DMS 273 (cell line): ENCODE measurements around the gene SMARCA2.

ENCODE experiments used
- DNase-seq: peaks from one replicate; lab custom pipeline; 2025; ENCODE audit not compliant: unreplicated experiment; lab: John Stamatoyannopoulos, UW

Gene SMARCA2

DNA sequence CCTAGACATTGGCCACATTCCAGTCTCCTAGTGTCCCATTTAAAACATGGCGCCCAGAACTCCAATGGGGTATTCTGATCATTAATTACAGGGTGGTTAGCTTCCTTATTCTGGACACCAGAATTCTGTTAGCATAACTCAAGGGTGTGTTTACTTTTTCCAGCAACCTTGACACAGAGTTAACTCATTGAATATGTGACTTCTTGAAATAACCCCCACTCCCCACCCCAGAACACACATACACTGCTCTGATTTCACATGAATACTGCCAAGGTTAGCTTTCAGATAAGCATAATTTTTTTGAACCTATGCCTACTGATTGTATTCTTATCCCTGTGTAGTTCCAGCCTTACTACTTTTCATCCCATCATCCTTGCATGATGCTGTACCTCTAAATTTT is 151.1 kb downstream of the SMARCA2 start:
- DNase-seq, result no peak

DNA sequence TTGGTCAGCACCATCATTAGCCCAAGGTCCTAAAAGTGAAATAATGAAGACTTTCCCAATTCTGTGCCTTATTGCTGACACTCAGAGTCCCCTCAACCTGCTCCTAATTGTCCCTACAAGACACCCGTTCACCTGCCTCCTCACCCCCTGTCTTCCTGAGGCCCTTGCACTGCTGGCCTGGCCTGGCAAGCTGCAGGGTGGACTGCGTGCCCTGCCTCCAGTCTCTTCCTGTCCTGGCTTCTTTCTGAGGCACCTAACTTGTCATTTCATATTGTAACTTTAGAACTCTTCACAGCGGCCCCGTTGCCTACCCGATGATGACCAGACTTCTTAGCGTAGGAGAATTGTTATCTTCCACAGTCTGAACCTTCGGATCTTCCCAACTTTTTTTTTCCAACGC is 153.9 kb downstream of the SMARCA2 start:
- DNase-seq, result no peak

DNA sequence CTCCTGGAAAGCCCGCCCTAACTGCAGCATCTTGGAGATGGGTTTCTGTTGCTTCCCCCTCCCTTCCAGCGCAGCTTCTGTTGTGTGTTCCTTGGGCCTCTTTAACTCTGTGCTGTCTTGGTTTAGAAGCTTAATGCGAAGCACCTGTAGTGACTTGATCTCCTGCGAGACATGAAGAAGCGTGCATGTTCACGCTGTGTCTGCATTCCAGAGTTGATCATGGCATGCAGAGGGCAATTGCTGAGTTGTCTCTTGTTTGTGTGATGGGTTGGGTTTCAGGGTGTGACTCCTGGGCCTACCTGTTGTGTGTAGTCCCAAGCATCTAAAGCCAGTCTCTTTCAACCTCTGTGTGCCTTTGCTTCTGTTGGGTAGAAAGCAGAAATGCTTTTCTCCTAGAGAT is 155.6 kb downstream of the SMARCA2 start:
- no peak for DNase-seq

DNA sequence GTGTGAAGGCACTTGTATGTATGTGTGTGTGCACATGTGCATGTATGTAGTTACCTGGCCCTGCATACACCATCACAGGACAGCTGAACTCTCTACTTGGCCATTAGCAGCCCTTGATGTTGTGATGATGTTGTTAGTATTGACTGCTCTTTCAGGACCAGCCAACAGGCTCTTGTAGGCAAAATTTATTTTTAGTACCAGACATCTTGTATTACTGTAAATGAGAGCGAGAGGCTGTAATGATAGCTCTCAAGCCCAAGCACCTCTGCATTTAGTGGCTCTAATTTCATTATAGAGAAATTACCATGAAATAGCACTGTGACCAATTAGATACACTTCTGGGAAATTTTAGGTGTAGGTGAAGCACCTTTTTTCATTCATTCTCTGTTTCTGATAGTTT is 158.0 kb downstream of the SMARCA2 start:
- DNase-seq, result no peak

DNA sequence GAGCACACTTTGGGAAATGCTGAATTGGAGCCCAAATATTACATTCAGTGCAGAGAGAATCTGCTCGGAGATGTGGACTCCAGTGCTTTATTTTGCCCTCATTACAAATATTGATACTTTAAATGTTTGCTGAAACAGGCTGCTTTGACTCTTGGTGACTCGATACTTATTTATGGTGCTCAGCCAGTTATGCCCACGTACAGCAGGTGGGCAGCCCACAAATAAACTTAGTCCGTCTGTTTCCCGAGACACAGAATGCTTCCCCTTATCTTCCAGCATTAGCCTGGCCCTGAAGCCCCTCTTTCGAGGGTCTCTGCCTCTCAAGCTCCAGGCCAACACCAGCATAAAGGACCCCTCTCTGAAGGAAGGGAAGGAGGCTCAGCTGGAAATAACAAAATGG is 158.7 kb downstream of the SMARCA2 start:
- DNase-seq, result no peak

DNA sequence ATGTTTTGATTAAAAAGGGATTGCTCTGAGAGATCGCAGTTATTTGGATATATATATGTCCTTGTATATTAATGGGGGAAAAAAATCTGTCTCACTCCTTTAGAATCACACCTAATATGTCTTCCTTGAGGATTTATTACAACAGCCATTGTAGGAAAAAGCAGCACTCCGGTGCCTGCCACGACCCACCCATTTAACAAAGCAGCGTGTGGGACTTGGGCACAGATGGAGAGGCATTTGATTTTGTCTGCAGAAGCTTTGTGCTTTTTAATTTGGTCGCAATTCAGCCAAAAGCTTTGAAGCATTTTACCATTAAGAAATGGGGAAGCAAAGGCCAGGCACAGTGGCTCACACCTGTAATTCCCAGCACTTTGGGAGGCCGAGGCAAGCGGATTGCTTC is 159.2 kb downstream of the SMARCA2 start:
- no peak for DNase-seq

DNA sequence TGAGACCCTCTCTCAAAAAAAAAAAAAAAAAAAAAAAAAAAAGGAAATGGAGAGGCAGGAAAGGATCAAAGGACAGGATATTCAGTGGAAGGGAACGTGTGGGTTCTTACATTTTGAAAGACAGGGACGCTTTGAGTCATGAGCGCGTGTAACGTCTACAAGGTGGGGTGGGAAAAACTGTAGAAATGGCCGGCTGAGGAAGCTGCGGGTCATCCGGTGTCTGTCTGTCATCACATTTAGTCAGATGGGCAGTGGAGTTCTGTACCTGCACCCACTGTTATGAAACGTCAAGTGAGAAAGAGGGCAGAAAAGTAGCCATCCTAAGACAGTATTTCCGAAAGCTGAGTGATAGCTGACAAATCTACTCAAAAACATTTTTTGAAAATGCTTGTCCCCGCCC is 159.8 kb downstream of the SMARCA2 start:
- no peak for DNase-seq

DNA sequence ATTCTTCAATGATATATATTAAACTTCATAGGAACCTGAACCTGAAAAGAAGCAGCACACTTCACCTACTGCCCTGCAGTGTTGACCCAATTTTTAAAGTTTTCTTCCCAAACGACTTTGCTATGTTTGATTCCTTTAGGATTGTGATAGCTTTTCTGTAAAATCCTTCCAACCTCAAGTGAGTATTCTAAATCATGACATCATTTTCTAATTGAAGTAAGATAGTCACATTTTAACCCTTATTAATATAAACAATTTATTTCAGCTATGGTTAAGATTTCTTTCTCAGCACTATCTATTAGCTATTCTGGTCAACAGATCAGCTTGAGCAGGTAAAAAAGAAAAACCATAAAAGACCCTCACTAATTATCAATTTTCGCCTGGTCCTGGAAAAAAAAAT is 162.0 kb downstream of the SMARCA2 start:
- DNase-seq, result no peak

DNA sequence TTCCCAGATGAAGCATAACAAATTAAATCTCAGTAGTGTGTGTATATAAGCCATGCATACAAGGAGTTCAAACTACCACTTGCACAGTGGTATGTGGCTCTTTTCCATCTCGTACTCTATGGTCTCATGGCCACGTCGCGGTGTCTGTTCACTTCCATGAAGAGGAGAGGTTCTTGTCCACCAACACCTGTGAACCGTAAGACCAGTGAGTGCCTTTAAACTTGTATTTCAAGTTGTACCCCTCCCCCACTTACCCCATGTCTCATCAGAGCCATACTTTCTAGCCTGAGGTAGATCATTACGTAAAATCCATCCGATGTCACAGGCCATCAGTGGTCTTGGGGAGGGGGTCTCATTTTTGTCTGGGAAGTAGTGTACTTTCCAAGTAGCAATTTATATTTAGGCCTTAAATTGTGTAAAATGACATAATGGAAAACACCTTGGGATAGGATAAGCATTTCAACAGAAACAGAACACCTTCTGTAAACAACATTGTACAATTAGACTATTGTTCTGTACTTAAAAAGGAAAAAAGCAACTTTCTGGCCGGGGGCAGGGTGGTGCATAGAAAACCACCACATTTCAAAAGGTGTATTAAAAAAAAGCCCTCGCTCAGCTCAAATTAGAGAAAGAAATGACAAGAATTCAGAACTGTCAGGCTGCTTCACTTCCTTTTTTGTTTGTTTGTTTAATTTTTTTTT is 163.0 kb downstream of the SMARCA2 start:
- no peak for DNase-seq

DNA sequence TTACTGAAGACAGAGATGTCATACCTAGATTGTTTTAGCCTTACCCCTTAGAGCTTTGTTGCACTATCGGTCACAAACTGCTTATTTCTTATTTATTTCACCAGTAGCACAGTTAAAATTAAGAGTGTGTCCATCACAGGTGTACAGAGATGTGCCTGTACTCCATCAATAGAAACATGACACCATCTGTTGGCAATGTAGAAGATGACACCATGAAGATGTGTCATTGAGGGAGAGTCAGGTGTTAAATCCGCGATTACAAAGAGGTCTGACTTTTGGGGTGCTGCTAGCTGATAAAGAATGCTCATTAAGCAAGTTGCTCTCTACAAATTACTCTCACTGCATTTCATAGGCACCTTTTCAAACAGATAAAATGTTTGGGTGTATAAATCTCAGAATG is 164.4 kb downstream of the SMARCA2 start:
- DNase-seq, result no peak

DNA sequence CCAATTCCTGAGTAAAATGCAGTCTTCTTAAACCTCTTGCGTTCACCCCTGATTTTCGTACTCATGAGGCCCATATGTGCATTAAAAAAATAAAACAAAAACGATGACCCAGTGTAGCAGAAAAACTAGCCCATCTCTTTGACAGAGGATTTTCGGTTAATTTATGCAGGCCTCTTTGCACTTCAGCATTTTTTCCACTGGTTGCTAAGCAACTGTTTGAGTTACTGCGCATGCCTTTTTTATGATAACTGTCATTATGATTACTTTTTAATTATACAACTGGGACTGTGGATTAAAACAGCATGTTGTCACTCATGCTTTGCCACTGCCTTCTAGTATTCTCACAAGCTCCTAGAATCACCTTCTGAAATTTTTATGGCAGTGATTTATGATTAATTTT is 165.0 kb downstream of the SMARCA2 start:
- DNase-seq, result no peak

DNA sequence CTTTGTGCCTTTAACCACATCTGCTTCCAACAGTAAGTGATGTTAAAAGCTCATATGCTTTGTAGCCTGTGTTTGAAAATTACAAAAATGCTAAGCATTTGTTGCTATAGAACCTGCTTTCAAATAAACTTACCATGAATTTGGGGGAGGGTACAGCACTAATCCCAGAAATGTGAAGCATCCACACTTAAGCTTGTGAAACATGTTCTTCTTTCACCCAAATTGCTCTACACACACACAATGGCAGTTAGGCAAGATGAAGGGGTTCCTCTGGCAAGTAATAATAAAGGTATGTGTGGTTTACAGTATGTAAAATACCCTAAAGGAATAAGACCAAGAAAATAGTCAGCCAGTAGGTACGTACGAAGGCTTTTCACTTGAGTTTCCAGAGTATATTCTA is 165.6 kb downstream of the SMARCA2 start:
- no peak for DNase-seq

DNA sequence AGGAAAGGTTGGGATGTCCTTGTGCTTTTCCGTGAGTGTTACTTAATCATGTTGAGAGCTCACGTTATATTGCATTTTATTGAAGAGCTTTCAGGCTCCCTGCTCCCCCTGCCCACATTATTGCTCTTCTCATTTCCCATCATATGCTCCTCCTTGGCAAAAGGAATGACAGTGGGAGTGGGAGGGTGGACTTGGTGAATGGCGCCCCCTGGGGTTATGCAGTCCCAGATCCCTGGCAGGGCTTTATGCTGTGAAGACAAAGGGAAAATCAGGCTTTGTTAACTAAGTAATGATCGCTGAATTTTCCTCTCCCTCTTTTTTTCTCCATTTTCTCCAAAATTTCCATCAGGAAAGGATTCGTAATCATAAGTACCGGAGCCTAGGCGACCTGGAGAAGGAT is 166.6 kb downstream of the SMARCA2 start:
- DNase-seq, result peak; percentile 41

DNA sequence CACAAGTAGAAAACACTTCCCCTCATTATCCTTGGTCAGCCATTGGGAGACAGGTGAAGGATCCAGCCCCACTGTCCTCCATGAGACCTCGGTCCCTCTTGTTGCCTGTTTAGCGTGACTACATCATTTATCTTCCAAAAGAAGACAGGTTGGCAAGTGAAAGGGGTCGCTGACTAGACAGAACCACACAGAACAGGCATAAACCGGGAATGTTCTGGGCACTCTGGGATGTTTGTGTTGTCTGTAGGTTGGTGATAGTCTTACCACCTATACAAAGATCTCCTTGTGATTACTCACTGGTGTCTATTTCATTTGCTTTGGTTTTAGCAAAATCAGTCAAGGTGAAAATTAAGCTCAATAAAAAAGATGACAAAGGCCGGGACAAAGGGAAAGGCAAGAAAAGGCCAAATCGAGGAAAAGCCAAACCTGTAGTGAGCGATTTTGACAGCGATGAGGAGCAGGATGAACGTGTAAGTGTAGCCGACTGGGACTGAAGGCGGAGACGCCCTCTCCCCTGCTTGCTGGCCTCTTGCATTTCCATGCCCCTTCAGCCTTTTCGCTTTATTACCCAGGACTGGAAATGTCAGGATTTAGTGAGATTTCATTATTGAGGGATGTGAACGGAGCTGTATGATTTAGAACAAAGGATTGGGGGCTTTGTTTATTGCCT is 175.9 kb downstream of the SMARCA2 start:
- no peak for DNase-seq

DNA sequence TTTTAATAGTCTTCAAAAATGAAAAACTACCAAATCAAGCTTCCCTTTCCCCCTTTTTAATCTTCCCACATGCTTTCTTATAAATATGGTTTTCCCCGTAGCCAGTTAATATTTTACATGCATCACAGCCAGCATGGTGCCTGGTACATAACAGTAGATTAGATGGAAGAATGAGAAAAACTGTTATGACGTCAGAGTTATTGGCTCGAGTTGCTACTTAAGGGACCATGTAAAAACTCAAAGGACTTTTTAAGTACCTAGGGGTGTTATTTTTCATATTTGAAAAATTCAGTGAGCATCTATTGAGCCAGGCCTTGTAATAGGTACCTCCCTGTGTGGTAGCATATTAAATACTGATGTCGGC is 176.4 kb downstream of the SMARCA2 start:
- no peak for DNase-seq

DNA sequence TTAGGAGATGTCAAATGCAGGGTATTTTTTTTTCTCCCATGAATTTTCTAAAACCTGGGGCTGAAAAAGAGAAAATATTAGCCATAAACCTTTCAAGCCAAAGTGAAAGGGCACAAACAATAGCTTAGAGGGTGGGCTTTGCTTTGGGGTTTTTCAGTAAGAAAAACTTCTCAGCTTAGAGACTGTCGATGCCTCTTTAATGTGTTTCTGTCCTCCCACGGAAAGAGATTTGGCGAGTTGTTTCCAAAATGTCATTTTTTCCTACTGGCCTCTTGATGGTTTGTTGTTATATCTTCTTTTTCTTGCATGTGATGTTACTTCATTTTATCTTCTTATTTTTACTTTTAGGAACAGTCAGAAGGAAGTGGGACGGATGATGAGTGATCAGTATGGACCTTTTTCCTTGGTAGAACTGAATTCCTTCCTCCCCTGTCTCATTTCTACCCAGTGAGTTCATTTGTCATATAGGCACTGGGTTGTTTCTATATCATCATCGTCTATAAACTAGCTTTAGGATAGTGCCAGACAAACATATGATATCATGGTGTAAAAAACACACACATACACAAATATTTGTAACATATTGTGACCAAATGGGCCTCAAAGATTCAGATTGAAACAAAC is 177.3 kb downstream of the SMARCA2 start:
- no peak for DNase-seq

DNA sequence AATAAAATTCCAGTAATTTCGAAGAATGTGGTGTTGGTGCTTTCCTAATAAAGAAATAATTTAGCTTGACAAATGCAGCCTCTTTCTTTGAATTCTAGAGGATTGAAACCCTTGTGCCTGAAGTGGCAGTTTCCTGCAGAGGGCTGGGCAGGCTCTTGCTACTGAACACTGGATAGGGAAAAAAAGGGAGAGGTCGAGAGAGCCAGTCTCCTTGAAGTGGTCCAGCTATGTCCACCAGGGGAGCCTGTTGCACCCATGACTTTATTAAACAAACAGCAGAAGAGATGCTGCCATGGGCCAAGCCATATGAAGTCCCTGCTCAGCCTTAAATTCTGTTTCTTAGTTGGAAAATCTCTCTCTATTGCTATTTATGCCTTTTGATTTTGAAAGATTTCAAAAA is 178.4 kb downstream of the SMARCA2 start:
- DNase-seq, result no peak

DNA sequence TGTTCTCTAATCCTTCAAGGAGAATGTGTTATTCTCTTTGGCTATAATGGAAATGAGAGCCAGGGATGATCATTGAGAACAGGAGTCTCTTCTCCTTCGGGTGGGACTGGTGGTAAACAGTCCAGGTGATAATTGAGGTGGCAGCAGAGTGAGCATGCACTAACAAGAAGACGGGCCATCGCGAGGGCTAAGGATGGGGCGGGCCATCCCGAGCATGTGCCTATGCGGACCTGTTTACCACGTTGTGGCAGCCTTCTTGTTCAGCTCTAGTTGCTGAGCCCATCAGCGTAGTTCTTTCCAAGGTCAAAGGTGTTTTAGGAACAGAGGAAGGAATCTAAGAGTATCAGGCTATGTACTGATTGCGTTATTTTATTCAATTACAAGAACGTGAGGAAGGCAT is 180.1 kb downstream of the SMARCA2 start:
- DNase-seq, result no peak

DNA sequence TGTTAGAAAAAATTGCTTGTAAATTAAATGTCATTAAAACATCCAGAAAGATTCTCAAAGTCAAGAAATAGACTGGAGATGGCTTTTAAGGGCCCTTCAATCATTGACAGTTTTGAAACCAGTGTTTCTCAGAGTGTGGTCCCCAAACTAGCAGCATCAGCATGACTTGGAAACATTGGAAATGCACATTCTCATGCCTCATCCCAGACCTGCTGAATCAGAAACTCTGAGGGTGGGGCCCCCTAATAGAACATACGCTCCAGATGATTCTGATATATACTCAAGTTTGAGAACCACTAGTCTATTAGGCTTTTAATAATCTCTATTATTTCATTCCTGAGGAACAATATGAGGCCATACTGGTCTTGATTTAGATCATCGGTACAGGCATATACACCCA is 181.6 kb downstream of the SMARCA2 start:
- DNase-seq, result no peak

DNA sequence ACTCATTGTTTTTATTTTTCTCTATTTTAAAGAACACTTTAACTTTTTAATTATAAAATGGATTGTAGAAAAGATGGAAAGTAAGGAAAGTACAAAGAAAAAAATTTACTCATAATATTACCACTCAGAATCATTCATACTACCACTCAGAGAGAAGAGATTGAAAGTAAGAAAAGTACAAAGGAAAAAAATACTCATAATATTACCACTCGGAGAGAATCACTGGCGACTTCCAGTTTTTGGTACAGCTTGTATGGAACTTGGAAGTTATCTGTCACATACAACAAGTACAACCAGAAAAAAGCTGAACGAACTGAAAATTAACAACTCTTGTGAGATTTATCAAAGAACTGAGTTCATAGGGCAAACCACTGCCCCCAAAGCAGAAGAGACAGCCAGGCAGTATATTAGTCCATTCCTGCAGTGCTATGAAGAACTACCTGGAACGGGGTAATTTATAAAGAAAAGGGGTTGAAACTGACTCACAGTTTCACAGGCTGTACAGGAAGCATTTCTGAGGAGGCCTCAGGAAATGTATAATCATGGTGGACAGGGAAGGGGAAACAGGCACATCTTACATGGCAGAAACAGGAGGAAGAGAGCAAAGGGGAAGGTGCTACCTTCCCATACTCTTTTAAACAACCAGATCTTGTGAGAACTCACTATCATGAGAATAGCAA is 183.9 kb downstream of the SMARCA2 start:
- no peak for DNase-seq

DNA sequence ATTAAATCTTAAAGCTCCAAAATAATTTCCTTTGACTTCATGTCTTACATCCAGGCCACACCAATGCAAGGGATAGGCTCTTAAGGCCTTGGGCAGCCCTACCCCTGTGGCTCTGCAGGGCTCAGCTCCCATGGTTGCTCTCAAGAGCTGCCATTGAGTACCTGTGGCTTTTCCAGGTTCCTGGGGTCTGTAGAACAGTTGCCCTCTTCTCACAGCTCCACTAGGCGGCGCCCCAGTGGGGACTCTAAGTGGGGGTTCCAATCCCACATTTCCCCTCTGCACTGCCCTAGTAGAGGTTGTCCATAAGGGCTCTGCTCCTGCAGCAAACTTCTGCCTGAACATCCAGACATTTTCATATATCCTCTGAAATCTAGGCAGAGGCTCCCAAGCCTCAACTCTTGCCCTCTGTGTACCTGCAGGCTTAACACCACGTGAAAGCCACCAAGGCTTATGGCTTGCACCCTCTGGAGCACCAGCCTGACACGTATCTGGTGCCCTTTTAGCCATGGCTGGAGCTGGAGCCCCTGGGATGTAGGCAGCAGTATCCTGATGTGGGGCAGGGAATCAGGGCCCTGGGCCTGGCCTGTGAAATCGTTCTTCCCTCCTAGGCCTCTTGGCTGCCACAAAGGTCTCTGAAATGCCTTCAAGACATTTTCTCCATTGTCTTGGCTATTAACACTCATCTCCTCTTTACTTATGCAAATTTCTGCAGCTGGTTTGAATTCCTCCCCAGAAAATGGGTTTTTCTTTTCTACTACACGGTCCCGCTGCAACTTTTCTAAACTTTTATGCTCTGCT is 185.1 kb downstream of the SMARCA2 start:
- DNase-seq, result peak; percentile 8
